ENCODE data around the gene ZNF821. TPM values are rescaled to one million over a fixed set of nuclear protein-coding genes. Genes with fewer than 3 reads are reported as not detected.
A peak's percentile ranks its signal among the peaks of the same experiment; 100 is the strongest.

The ZNF821 gene
- total and polyA plus RNA-seq, 10 of the 15 experiments (the other 5 are each of a cell fraction or from before 2014, with no cell fraction given) = 0.82 to 9.9 (median 6.8) TPM

- TF ChIP-seq CUX1 (IDR thresholded peaks at IDR 0.05; ENCODE audit: insufficient replicate concordance, low read depth, low read length) = no peak
- TF ChIP-seq BHLHE40 (IDR thresholded peaks at IDR 0.05; ENCODE audit: borderline replicate concordance in 1 of 2, low read depth in 2 of 2, low read length in 1 of 2) = peak; percentile 96 to 98
- no peak for TF ChIP-seq GATAD2B (conservative IDR thresholded peaks at IDR 0.05; ENCODE audit: low read depth)
- TF ChIP-seq PRDM15 (CRISPR knock-in tag; IDR thresholded peaks at IDR 0.05) = no peak
- TF ChIP-seq FOXM1 (IDR thresholded peaks at IDR 0.05; ENCODE audit: low read depth, low read length) = peak; percentile 70; the same call in 1 of the 2 replicates
- TF ChIP-seq BCL11A (IDR thresholded peaks at IDR 0.05; ENCODE audit: low read depth, low read length) = 0 out of 2 replicates have a peak, but pooled peaks have one; percentile 22
- peak; percentile 85 for TF ChIP-seq NFIC (IDR thresholded peaks at IDR 0.05; ENCODE audit: low read depth, low read length)
- no peak for TF ChIP-seq ZNF384 (IDR thresholded peaks at IDR 0.05; ENCODE audit: borderline replicate concordance, low read depth, low read length)
- no peak for TF ChIP-seq SIN3A (IDR thresholded peaks at IDR 0.05; ENCODE audit: low read depth, low read length)
- TF ChIP-seq NFXL1 (IDR thresholded peaks at IDR 0.05; ENCODE audit: borderline replicate concordance) = no peak
- TF ChIP-seq SMARCA5 (IDR thresholded peaks at IDR 0.05) = no peak
- no peak for TF ChIP-seq SP1 (IDR thresholded peaks at IDR 0.05; ENCODE audit: low read depth, low read length)
- TF ChIP-seq STAT1 (conservative IDR thresholded peaks at IDR 0.05) = no peak
- TF ChIP-seq ZBTB33 (IDR thresholded peaks at IDR 0.05) = no peak
- TF ChIP-seq ATF7 (IDR thresholded peaks at IDR 0.05; ENCODE audit: low read depth) = peak; percentile 49; the same call in 1 of the 2 replicates
- TF ChIP-seq POU2F2 (IDR thresholded peaks at IDR 0.05; ENCODE audit: borderline replicate concordance, low read depth, low read length) = no peak
- TF ChIP-seq POLR2AphosphoS2 (IDR thresholded peaks at IDR 0.05; ENCODE audit: low read depth, low read length) = no peak
- TF ChIP-seq NR2C1 (IDR thresholded peaks at IDR 0.05) = 0 out of 2 replicates have a peak, but pooled peaks have one; percentile 20
- no peak for TF ChIP-seq KLF5 (IDR thresholded peaks at IDR 0.05; ENCODE audit: partially characterized antibody)
- no peak for TF ChIP-seq RBBP5 (conservative IDR thresholded peaks at IDR 0.05)
Observed at GRCh38 chr16:71853413-71853812, 30.6 kb downstream of the ZNF821 start (continued).

All from GM12878 (cell line).